ENCODE results near the gene IL5.

DNA sequence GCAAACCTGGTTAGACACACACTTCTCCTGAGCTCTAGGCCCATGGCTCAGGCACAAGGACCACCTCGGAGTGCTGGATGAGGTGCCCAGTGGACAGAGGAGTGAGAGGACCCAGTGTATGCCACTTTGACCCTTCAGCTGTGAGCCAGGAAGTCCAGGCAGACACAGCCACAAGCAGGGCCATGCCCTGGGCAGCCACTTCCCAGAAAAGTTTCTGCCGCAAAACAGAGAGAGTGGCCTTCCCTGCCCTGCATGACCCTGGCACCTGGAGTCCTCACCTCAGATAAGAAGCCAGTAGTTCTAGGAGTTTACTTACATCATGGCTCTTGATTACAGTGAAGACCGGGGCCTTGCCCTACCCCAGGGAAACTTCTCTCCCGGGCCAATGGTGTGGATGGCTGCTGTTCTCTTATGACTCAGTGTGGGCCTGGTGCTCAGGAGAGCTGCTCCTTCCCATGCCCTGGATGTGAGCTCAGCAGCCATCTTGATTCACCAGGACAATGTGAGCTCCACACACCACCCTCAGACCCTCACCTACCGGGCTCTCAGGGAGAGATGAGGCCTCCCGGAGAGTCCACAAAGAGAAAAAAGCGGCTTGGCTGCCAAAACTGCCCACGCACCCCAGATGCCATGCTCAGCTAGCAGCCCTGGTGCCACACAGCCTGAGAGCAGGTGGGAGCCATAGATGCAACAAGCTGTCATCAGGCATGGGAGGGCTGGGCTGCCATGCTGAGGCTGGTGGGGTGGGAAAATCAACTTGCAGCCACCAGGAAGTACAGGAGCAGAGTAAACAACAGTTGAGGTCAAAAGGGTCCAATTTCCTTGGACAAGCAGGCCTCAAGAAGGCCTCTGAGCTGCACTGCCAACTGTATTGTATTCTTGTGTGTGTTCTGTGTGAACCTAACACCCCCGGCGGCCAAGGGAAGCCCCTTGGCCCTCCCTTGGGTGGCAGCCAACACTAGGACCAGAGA, 41.1 kb downstream of the IL5 start:
- no peak for TF ChIP-seq POLR2A (IDR thresholded peaks at IDR 0.05)
- TF ChIP-seq, protein P1, sequence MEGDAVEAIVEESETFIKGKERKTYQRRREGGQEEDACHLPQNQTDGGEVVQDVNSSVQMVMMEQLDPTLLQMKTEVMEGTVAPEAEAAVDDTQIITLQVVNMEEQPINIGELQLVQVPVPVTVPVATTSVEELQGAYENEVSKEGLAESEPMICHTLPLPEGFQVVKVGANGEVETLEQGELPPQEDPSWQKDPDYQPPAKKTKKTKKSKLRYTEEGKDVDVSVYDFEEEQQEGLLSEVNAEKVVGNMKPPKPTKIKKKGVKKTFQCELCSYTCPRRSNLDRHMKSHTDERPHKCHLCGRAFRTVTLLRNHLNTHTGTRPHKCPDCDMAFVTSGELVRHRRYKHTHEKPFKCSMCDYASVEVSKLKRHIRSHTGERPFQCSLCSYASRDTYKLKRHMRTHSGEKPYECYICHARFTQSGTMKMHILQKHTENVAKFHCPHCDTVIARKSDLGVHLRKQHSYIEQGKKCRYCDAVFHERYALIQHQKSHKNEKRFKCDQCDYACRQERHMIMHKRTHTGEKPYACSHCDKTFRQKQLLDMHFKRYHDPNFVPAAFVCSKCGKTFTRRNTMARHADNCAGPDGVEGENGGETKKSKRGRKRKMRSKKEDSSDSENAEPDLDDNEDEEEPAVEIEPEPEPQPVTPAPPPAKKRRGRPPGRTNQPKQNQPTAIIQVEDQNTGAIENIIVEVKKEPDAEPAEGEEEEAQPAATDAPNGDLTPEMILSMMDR (IDR thresholded peaks at IDR 0.05): no peak
- TF ChIP-seq EP300 (IDR thresholded peaks at IDR 0.05): peak in 1 of 2 donors; percentile 6
